Neural progenitor cell (in vitro differentiated cells): ENCODE data around the gene RERE. TPM values are rescaled to one million over a fixed set of nuclear protein-coding genes. Genes with fewer than 3 reads are reported as not detected.

Experiments
- DNase-seq: peaks from one replicate; pipeline ENCODE4 v3.0.0-alpha.2; 2016; ENCODE audit warnings: low spot score
- H2AFZ ChIP-seq: fragments of 200-600 bp; sonication (generic); replicated peaks from 2 replicates; pipeline ENCODE4 v1.6.1; 2016; ENCODE audit warnings: antibody characterized with exemption
- H3F3A ChIP-seq: fragments of 200-600 bp; sonication (generic); 2 replicates; pipeline ENCODE4 v1.6.1; 2016; ENCODE audit warnings: antibody characterized with exemption, low read depth
- H3K27ac ChIP-seq: fragments of 200-600 bp; sonication (generic); 2 replicates; pipeline ENCODE4 v1.5.1; 2016; ENCODE audit warnings: mild to moderate bottlenecking
- H3K27me3 ChIP-seq: fragments of 200-600 bp; sonication (generic); 2 replicates; pipeline ENCODE4 v1.6.1; 2016; ENCODE audit warnings: mild to moderate bottlenecking, moderate library complexity
- H3K36me3 ChIP-seq: fragments of 200-600 bp; sonication (generic); 2 replicates; pipeline ENCODE4 v1.5.1; 2016
- H3K4me1 ChIP-seq: fragments of 200-600 bp; sonication (generic); 2 replicates; pipeline ENCODE4 v1.6.1; 2016; ENCODE audit warnings: mixed run types
- H3K4me2 ChIP-seq: fragments of 200-600 bp; sonication (generic); 2 replicates; pipeline ENCODE4 v1.6.1; 2016
- H3K4me3 ChIP-seq: fragments of 200-600 bp; sonication (generic); 2 replicates; pipeline ENCODE4 v1.5.1; 2016
- H3K79me2 ChIP-seq: fragments of 200-600 bp; sonication (generic); 2 replicates; pipeline ENCODE4 v1.6.1; 2016; ENCODE audit warnings: low read depth
- H3K9ac ChIP-seq: fragments of 200-600 bp; sonication (generic); 2 replicates; pipeline ENCODE4 v1.6.1; 2016
- H3K9me3 ChIP-seq: fragments of 200-600 bp; sonication (generic); 2 replicates; pipeline ENCODE4 v1.5.1; 2016; ENCODE audit warnings: low read depth
- H4K20me1 ChIP-seq: fragments of 200-600 bp; sonication (generic); 2 replicates; pipeline ENCODE4 v1.6.1; 2016; ENCODE audit warnings: low read depth
- H3K27ac Mint-ChIP-seq: 3 replicates; pipeline ENCODE4 v1.8.0; 2021; ENCODE audit warnings: mixed read lengths
- H3K27me3 Mint-ChIP-seq: 2 replicates; pipeline ENCODE4 v1.8.0; 2022; ENCODE audit warnings: low read depth, mild to moderate bottlenecking, inconsistent platforms, moderate library complexity, mixed read lengths; ENCODE audit not compliant: insufficient read depth
- H3K36me3 Mint-ChIP-seq: 3 replicates; pipeline ENCODE4 v1.8.0; 2021; ENCODE audit warnings: mixed read lengths
- H3K4me1 Mint-ChIP-seq: 3 replicates; pipeline ENCODE4 v1.8.0; 2021; ENCODE audit warnings: mixed read lengths
- H3K4me3 Mint-ChIP-seq: 3 replicates; pipeline ENCODE4 v1.8.0; 2021; ENCODE audit warnings: mild to moderate bottlenecking, moderate library complexity, mixed read lengths
- H3K9me3 Mint-ChIP-seq: 3 replicates; pipeline ENCODE4 v1.8.0; 2020; ENCODE audit warnings: mixed read lengths
- EZH2 ChIP-seq: fragments of 200-600 bp; sonication (generic); IDR thresholded peaks from 2 replicates; pipeline ENCODE4 v1.6.1; 2017; ENCODE audit warnings: antibody characterized with exemption, mild to moderate bottlenecking, moderate library complexity
- EZH2phosphoT487 ChIP-seq: fragments of 200-600 bp; sonication (generic); IDR thresholded peaks from 2 replicates; pipeline ENCODE4 v1.6.1; 2017; ENCODE audit warnings: antibody characterized with exemption
- total RNA-seq: library from RNA; depleted of rRNA; stranded (reverse); fragments of >200 nt; gene quantifications from 2 replicates; pipeline ENCODE4 v1.2.3, GENCODE V29; 2015; ENCODE audit warnings: low replicate concordance
- TF ChIP-seq, protein P1 (sequence below): fragments of 200-600 bp; sonication (generic); IDR thresholded peaks from 2 replicates; pipeline ENCODE4 v1.5.1; 2017; ENCODE audit warnings: antibody characterized with exemption, mild to moderate bottlenecking

RERE gene
- total RNA-seq, 1 donor from 2014 or later, result 29.8 TPM

GRCh38 chr1:8807004-8807403, 10.4 kb downstream of the RERE start:
- Histone ChIP-seq H4K20me1 (peaks cover 97% of the 10 kb centered on the region), H3K9me3 (no peaks in the 10 kb centered on the region), H3F3A (peaks cover 3% of the 10 kb centered on the region), H3K27ac (no peak overlapping the region), H3K4me2 (no peak overlapping the region), H3K79me2 (peaks cover 100% of the 10 kb centered on the region), H3K36me3 (no peaks in the 10 kb centered on the region), H3K4me3 (no peak overlapping the region), H3K27me3 (no peaks in the 10 kb centered on the region), H3K9ac (no peak overlapping the region), H3K4me1 (no peaks in the 10 kb centered on the region), H2AFZ (no peak overlapping the region)
- TF ChIP-seq, protein P1, sequence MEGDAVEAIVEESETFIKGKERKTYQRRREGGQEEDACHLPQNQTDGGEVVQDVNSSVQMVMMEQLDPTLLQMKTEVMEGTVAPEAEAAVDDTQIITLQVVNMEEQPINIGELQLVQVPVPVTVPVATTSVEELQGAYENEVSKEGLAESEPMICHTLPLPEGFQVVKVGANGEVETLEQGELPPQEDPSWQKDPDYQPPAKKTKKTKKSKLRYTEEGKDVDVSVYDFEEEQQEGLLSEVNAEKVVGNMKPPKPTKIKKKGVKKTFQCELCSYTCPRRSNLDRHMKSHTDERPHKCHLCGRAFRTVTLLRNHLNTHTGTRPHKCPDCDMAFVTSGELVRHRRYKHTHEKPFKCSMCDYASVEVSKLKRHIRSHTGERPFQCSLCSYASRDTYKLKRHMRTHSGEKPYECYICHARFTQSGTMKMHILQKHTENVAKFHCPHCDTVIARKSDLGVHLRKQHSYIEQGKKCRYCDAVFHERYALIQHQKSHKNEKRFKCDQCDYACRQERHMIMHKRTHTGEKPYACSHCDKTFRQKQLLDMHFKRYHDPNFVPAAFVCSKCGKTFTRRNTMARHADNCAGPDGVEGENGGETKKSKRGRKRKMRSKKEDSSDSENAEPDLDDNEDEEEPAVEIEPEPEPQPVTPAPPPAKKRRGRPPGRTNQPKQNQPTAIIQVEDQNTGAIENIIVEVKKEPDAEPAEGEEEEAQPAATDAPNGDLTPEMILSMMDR, result no peak
- TF ChIP-seq EZH2phosphoT487, result no peak
- TF ChIP-seq EZH2, result no peak
- no peaks in the 10 kb centered on the region for H3K9me3 Mint-ChIP-seq
- peaks cover 13% of the 10 kb centered on the region for H3K4me1 Mint-ChIP-seq
- no peak overlapping the region for H3K27ac Mint-ChIP-seq
- DNase-seq, result no peak
- H3K36me3 Mint-ChIP-seq, result peaks cover 19% of the 10 kb centered on the region
- no peak overlapping the region for H3K4me3 Mint-ChIP-seq
- H3K27me3 Mint-ChIP-seq, result peaks cover 2% of the 10 kb centered on the region

DNA sequence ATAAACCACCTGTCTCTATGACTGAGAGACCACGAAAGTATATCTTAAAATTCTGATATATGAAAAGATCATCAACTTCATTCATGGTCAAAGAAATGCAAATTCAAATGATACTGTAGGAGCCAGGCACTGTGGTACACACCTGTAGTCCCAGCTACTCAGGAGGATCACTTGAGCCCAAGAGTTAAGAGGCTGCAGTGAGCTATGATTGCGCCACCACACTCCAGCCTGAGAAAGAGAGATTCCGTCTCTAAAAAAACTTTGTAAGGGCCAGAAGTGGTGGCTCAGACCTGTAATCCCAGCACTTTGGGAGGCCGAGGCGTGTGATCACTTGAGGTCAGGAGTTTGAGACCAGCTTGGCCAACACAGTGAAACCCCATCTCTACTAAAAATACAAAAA, 17.0 kb downstream of the RERE start:
- H3K4me3 Mint-ChIP-seq, result no peak overlapping the region
- Histone ChIP-seq H3K4me3 (no peak overlapping the region), H3K27me3 (no peaks in the 10 kb centered on the region), H3K27ac (no peak overlapping the region), H3K9ac (no peak overlapping the region), H3K9me3 (no peaks in the 10 kb centered on the region), H4K20me1 (peaks cover 82% of the 10 kb centered on the region), H3K79me2 (peaks cover 100% of the 10 kb centered on the region), H2AFZ (no peak overlapping the region), H3K4me2 (no peak overlapping the region), H3F3A (peaks cover 3% of the 10 kb centered on the region), H3K4me1 (no peaks in the 10 kb centered on the region), H3K36me3 (no peaks in the 10 kb centered on the region)
- peaks cover 25% of the 10 kb centered on the region for H3K36me3 Mint-ChIP-seq
- no peak overlapping the region for H3K27ac Mint-ChIP-seq
- no peak for DNase-seq
- TF ChIP-seq, protein P1, result no peak
- no peak for TF ChIP-seq EZH2phosphoT487
- TF ChIP-seq EZH2, result no peak
- H3K9me3 Mint-ChIP-seq, result no peaks in the 10 kb centered on the region
- peaks cover 9% of the 10 kb centered on the region for H3K4me1 Mint-ChIP-seq
- H3K27me3 Mint-ChIP-seq, result no peaks in the 10 kb centered on the region

DNA sequence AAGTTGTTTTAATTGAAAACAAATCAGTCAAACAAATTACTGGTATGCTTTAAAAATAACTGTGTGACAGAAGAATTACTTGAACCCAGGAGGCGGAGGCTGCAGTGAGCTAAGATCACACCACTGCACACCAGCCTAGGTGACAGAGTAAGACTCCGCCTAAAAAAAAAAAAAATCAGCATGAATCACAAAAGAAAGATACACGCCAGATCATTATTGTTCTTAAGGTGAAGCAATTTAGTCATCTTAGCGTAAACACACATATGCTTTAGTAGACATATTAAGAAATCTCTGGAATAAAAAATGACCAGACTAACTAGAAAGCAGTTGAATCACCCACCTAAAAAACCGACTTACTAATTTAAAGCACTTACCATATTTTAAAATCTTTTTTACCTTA, 20.2 kb downstream of the RERE start:
- H3K36me3 ChIP-seq, result no peaks in the 10 kb centered on the region
- H3F3A ChIP-seq, result peaks cover under 1% of the 10 kb centered on the region
- Mint-ChIP-seq H3K9me3 (no peaks in the 10 kb centered on the region), H3K27ac (no peak overlapping the region), H3K4me3 (no peak overlapping the region), H3K4me1 (peaks cover 6% of the 10 kb centered on the region), H3K27me3 (no peaks in the 10 kb centered on the region), H3K36me3 (peaks cover 26% of the 10 kb centered on the region)
- H2AFZ ChIP-seq, result no peak overlapping the region
- TF ChIP-seq, protein P1, result no peak
- no peak for TF ChIP-seq EZH2
- no peak for TF ChIP-seq EZH2phosphoT487
- H4K20me1 ChIP-seq, result peaks cover 84% of the 10 kb centered on the region
- no peaks in the 10 kb centered on the region for H3K4me1 ChIP-seq
- DNase-seq, result no peak
- no peaks in the 10 kb centered on the region for H3K27me3 ChIP-seq
- H3K9ac ChIP-seq, result no peak overlapping the region
- H3K27ac ChIP-seq, result no peak overlapping the region
- no peak overlapping the region for H3K4me2 ChIP-seq
- no peak overlapping the region for H3K4me3 ChIP-seq
- peaks cover 100% of the 10 kb centered on the region for H3K79me2 ChIP-seq
- H3K9me3 ChIP-seq, result no peaks in the 10 kb centered on the region
